OCI-LY1 (cell line): ENCODE results near the gene DPT.

Source experiments
- H2AFZ ChIP-seq: fragments of 200-600 bp; sonication (generic), shearing (Covaris generic); 2 replicates; pipeline ENCODE4 v1.6.0; 2014; ENCODE audit warnings: antibody characterized with exemption, mild to moderate bottlenecking, low read length
- H3F3A ChIP-seq: fragments of 200-600 bp; sonication (generic), shearing (Covaris generic); 2 replicates; pipeline ENCODE4 v1.6.0; 2014; ENCODE audit warnings: mild to moderate bottlenecking, antibody characterized with exemption, low read length, moderate library complexity; ENCODE audit not compliant: insufficient read depth
- H3K27ac ChIP-seq: fragments of 200-600 bp; sonication (generic); 2 replicates; pipeline ENCODE4 v1.5.1; 2014; ENCODE audit warnings: low read length, mixed run types, mild to moderate bottlenecking, low read depth; ENCODE audit not compliant: poor library complexity, severe bottlenecking
- H3K27me3 ChIP-seq: fragments of 200-600 bp; sonication (generic); 2 replicates; pipeline ENCODE4 v1.6.0; 2014; ENCODE audit warnings: antibody characterized with exemption, mild to moderate bottlenecking, low read length, moderate library complexity; ENCODE audit not compliant: insufficient read depth
- H3K36me3 ChIP-seq: fragments of 200-600 bp; sonication (generic); 2 replicates; pipeline ENCODE4 v1.6.1; 2014; ENCODE audit warnings: mild to moderate bottlenecking, antibody characterized with exemption, low read length, moderate library complexity, mixed read lengths; ENCODE audit not compliant: insufficient read depth
- H3K4me1 ChIP-seq: fragments of 200-600 bp; sonication (generic); 2 replicates; pipeline ENCODE4 v1.5.1; 2014; ENCODE audit warnings: mild to moderate bottlenecking, low read length, moderate library complexity; ENCODE audit not compliant: insufficient read depth, severe bottlenecking
- H3K4me2 ChIP-seq: fragments of 200-600 bp; sonication (generic), shearing (Covaris generic); 2 replicates; pipeline ENCODE4 v1.6.1; 2014; ENCODE audit warnings: low read length
- H3K4me3 ChIP-seq: fragments of 200-600 bp; sonication (generic); 2 replicates; pipeline ENCODE4 v1.5.1; 2014; ENCODE audit warnings: low read length, low read depth, mild to moderate bottlenecking, mixed read lengths; ENCODE audit not compliant: poor library complexity, severe bottlenecking
- H3K79me2 ChIP-seq: fragments of 200-600 bp; shearing (Covaris generic); 2 replicates; pipeline ENCODE4 v1.6.1; 2016; ENCODE audit warnings: mixed run types, low read length, mixed read lengths; ENCODE audit not compliant: insufficient read depth
- H3K9ac ChIP-seq: fragments of 200-600 bp; sonication (generic), shearing (Covaris generic); 2 replicates; pipeline ENCODE4 v1.6.1; 2014; ENCODE audit warnings: mild to moderate bottlenecking, low read length, mixed read lengths
- H3K9me2 ChIP-seq: fragments of 200-600 bp; sonication (generic), shearing (Covaris generic); 2 replicates; pipeline ENCODE4 v1.6.1; 2014; ENCODE audit warnings: low read depth, mild to moderate bottlenecking, low read length, mixed read lengths
- H3K9me3 ChIP-seq: fragments of 200-600 bp; shearing (Covaris generic); 2 replicates; pipeline ENCODE4 v1.6.1; 2014; ENCODE audit warnings: low read length, mixed read lengths
- H4K20me1 ChIP-seq: fragments of 200-600 bp; sonication (generic), shearing (Covaris generic); 2 replicates; pipeline ENCODE4 v1.6.0; 2016; ENCODE audit warnings: mild to moderate bottlenecking, low read length; ENCODE audit not compliant: insufficient read depth
- EZH2 ChIP-seq: fragments of 200-600 bp; sonication (generic), shearing (Covaris generic); IDR thresholded peaks from 2 replicates; pipeline ENCODE4 v1.8.0; 2017; ENCODE audit warnings: borderline replicate concordance, mixed run types, mild to moderate bottlenecking, antibody characterized with exemption, low read length, moderate library complexity, mixed read lengths
- TF ChIP-seq, protein P1 (sequence below): fragments of 200-600 bp; sonication (generic), shearing (Covaris generic); IDR thresholded peaks from 2 replicates; pipeline ENCODE4 v1.5.1; 2017; ENCODE audit warnings: mild to moderate bottlenecking, antibody characterized with exemption, low read length, moderate library complexity, mixed read lengths

Gene DPT

DNA sequence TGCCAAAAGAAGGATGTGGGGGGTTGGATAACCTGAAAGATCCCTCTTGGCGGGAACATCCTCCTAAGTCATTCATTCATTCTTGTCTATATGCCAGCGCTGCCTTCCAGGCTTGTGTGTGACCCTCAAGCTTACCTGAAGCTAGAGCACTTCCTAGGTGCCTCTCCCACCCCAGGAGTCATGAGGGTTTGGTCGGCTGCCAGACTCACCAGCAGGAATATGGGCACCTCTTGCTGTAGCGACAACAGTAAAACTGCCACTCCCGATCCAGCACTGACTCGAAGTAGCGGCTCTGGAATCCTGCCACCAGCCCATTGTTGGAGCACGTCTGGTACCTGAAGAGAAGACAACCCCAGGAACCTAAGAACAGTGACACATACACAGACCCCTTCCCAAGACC lies 15.0 kb downstream of the DPT start:
- TF ChIP-seq, protein P1, sequence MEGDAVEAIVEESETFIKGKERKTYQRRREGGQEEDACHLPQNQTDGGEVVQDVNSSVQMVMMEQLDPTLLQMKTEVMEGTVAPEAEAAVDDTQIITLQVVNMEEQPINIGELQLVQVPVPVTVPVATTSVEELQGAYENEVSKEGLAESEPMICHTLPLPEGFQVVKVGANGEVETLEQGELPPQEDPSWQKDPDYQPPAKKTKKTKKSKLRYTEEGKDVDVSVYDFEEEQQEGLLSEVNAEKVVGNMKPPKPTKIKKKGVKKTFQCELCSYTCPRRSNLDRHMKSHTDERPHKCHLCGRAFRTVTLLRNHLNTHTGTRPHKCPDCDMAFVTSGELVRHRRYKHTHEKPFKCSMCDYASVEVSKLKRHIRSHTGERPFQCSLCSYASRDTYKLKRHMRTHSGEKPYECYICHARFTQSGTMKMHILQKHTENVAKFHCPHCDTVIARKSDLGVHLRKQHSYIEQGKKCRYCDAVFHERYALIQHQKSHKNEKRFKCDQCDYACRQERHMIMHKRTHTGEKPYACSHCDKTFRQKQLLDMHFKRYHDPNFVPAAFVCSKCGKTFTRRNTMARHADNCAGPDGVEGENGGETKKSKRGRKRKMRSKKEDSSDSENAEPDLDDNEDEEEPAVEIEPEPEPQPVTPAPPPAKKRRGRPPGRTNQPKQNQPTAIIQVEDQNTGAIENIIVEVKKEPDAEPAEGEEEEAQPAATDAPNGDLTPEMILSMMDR, result no peak
- Histone ChIP-seq H3K9me3 (no peaks in the 10 kb centered on the region), H3K4me3 (no peak overlapping the region), H3K27ac (no peak overlapping the region), H3K79me2 (no peaks in the 10 kb centered on the region), H3K27me3 (no peaks in the 10 kb centered on the region), H3K9me2 (no peaks in the 10 kb centered on the region), H4K20me1 (no peaks in the 10 kb centered on the region), H2AFZ (no peak overlapping the region), H3K9ac (no peak overlapping the region), H3K4me1 (no peaks in the 10 kb centered on the region), H3F3A (no peaks in the 10 kb centered on the region), H3K36me3 (no peaks in the 10 kb centered on the region), H3K4me2 (no peak overlapping the region)

GRCh38 chr1:168709405-168710363 lies 19.3 kb downstream of the DPT start:
- Histone ChIP-seq H3K4me2 (no peak overlapping the region), H3K79me2 (no peaks in the 10 kb centered on the region), H3F3A (no peaks in the 10 kb centered on the region), H3K27ac (no peak overlapping the region), H3K4me1 (no peaks in the 10 kb centered on the region), H3K9ac (no peak overlapping the region), H2AFZ (no peak overlapping the region), H4K20me1 (no peaks in the 10 kb centered on the region), H3K9me2 (no peaks in the 10 kb centered on the region), H3K36me3 (no peaks in the 10 kb centered on the region), H3K27me3 (no peaks in the 10 kb centered on the region), H3K4me3 (no peak overlapping the region), H3K9me3 (no peaks in the 10 kb centered on the region)
- TF ChIP-seq, protein P1, result no peak
- TF ChIP-seq EZH2, result no peak

- Histone ChIP-seq H3K4me3 (no peak overlapping the region), H3K4me2 (no peak overlapping the region), H2AFZ (no peak overlapping the region), H3K27me3 (no peaks in the 10 kb centered on the region), H3K9ac (no peak overlapping the region), H3F3A (no peaks in the 10 kb centered on the region), H3K79me2 (no peaks in the 10 kb centered on the region), H3K4me1 (no peaks in the 10 kb centered on the region), H4K20me1 (no peaks in the 10 kb centered on the region), H3K9me2 (no peaks in the 10 kb centered on the region), H3K9me3 (no peaks in the 10 kb centered on the region), H3K27ac (no peak overlapping the region), H3K36me3 (no peaks in the 10 kb centered on the region)
- no peak for TF ChIP-seq EZH2
- TF ChIP-seq, protein P1, result no peak
Measured at GRCh38 chr1:168708698-168709404, 20.2 kb downstream of the DPT start.
